ENCODE measurements around the gene NOPCHAP1.
"Not testable (repeated sequence)": the region's sequence is repeated elsewhere in the genome, so short reads cannot be mapped to it uniquely, and the experiment has no call there.

Gene NOPCHAP1

GRCh38 chr12:104941454-104941853 lies 44.7 kb upstream of the NOPCHAP1 start:
- ATAC-seq, result no peak
- no peak for TF ChIP-seq ARNTL (CRISPR knock-in tag; IDR thresholded peaks at IDR 0.05; ENCODE audit: borderline replicate concordance, low read depth)
- no peak for TF ChIP-seq ISL1 (CRISPR knock-in tag; IDR thresholded peaks at IDR 0.05)
- TF ChIP-seq ZFP3 (CRISPR knock-in tag; IDR thresholded peaks at IDR 0.05), result no peak
- TF ChIP-seq RARB (CRISPR knock-in tag; IDR thresholded peaks at IDR 0.05), result no peak
- TF ChIP-seq GLIS3 (CRISPR knock-in tag; IDR thresholded peaks at IDR 0.05), result no peak
- no peak for TF ChIP-seq ZNF565 (CRISPR knock-in tag; conservative IDR thresholded peaks at IDR 0.05; ENCODE audit: low read depth)
- TF ChIP-seq SNAI2 (CRISPR knock-in tag; IDR thresholded peaks at IDR 0.05), result no peak
- no peak for TF ChIP-seq OSR1 (CRISPR knock-in tag; IDR thresholded peaks at IDR 0.05)
- no peak for TF ChIP-seq TCF4 (CRISPR knock-in tag; IDR thresholded peaks at IDR 0.05; ENCODE audit: borderline replicate concordance)
- no peak for TF ChIP-seq CSDC2 (CRISPR knock-in tag; IDR thresholded peaks at IDR 0.05)
- no peak for TF ChIP-seq ESRRG (CRISPR knock-in tag; IDR thresholded peaks at IDR 0.05)
- TF ChIP-seq, protein P1, sequence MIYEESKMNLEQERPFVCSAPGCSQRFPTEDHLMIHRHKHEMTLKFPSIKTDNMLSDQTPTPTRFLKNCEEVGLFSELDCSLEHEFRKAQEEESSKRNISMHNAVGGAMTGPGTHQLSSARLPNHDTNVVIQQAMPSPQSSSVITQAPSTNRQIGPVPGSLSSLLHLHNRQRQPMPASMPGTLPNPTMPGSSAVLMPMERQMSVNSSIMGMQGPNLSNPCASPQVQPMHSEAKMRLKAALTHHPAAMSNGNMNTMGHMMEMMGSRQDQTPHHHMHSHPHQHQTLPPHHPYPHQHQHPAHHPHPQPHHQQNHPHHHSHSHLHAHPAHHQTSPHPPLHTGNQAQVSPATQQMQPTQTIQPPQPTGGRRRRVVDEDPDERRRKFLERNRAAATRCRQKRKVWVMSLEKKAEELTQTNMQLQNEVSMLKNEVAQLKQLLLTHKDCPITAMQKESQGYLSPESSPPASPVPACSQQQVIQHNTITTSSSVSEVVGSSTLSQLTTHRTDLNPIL (CRISPR knock-in tag; IDR thresholded peaks at IDR 0.05; ENCODE audit: low read depth), result no peak
- no peak for TF ChIP-seq BACH2 (CRISPR knock-in tag; IDR thresholded peaks at IDR 0.05; ENCODE audit: borderline replicate concordance)
- no peak for TF ChIP-seq PATZ1 (CRISPR knock-in tag; IDR thresholded peaks at IDR 0.05; ENCODE audit: borderline replicate concordance)

GRCh38 chr12:104942075-104942474 lies 44.0 kb upstream of the NOPCHAP1 start:
- TF ChIP-seq ZNF70 (CRISPR knock-in tag; IDR thresholded peaks at IDR 0.05), result no peak
- TF ChIP-seq ZC3H10 (CRISPR knock-in tag; IDR thresholded peaks at IDR 0.05), result no peak
- no peak for TF ChIP-seq ZFP3 (CRISPR knock-in tag; IDR thresholded peaks at IDR 0.05)
- no peak for TF ChIP-seq TCF4 (CRISPR knock-in tag; IDR thresholded peaks at IDR 0.05; ENCODE audit: borderline replicate concordance)
- TF ChIP-seq ZNF8 (CRISPR knock-in tag; IDR thresholded peaks at IDR 0.05), result no peak
- TF ChIP-seq TSHZ2 (CRISPR knock-in tag; IDR thresholded peaks at IDR 0.05), result no peak
- TF ChIP-seq SNAI2 (CRISPR knock-in tag; IDR thresholded peaks at IDR 0.05), result no peak
- TF ChIP-seq ARNTL (CRISPR knock-in tag; IDR thresholded peaks at IDR 0.05; ENCODE audit: borderline replicate concordance, low read depth), result no peak
- TF ChIP-seq, protein P2, sequence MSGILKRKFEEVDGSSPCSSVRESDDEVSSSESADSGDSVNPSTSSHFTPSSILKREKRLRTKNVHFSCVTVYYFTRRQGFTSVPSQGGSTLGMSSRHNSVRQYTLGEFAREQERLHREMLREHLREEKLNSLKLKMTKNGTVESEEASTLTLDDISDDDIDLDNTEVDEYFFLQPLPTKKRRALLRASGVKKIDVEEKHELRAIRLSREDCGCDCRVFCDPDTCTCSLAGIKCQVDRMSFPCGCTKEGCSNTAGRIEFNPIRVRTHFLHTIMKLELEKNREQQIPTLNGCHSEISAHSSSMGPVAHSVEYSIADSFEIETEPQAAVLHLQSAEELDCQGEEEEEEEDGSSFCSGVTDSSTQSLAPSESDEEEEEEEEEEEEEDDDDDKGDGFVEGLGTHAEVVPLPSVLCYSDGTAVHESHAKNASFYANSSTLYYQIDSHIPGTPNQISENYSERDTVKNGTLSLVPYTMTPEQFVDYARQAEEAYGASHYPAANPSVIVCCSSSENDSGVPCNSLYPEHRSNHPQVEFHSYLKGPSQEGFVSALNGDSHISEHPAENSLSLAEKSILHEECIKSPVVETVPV (CRISPR knock-in tag; IDR thresholded peaks at IDR 0.05), result no peak
- TF ChIP-seq ZNF565 (CRISPR knock-in tag; conservative IDR thresholded peaks at IDR 0.05; ENCODE audit: low read depth), result no peak
- no peak for ATAC-seq

DNA sequence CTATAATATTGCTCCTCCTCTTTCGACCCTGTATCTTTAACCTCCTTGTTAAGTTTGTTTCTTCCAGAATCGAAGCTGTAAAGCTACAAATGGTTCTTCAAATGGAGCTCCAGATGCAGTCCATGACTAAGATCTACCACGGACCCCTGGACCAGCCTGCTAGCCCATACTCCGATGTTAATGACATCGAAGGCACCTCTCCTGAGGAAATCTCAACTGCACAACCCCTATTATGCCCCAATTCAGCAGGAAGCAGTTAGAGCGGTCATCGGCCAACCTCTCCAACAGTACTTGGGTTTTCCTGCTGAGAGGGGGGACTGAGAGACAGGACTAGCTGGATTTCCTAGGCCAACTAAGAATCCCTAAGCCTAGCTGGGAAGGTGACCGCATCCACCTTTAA lies 42.7 kb upstream of the NOPCHAP1 start:
- ATAC-seq, result not testable (repeated sequence)

GRCh38 chr12:104944252-104944651 lies 41.9 kb upstream of the NOPCHAP1 start:
- no peak for ATAC-seq
- TF ChIP-seq ISL1 (CRISPR knock-in tag; IDR thresholded peaks at IDR 0.05) (no peak), CSDC2 (CRISPR knock-in tag; IDR thresholded peaks at IDR 0.05) (no peak), OSR1 (CRISPR knock-in tag; IDR thresholded peaks at IDR 0.05) (no peak)

DNA sequence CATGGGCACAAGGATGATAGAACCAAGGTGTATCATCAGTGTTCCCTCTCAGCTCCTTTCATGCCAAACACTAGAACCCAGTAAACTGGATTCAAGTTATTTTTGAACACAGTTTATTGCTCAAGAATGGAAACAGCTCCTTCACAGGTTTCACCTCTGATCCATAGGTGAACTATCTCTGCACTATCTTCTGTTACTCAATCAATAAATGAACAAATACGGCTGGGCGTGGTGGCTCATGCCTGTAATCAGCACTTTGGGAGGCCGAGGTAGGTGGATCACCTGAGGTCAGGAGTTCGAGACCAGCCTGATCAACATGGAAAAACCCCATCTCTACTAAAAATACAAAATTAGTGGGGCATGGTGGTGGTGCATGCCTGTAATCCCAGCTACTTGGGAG lies 37.4 kb upstream of the NOPCHAP1 start:
- ATAC-seq, result not testable (repeated sequence)
